Nephron (organoid): ENCODE results near the gene WDR31.

ENCODE experiments used
- H3K27ac Mint-ChIP-seq, 3 experiments: 2 replicates each; pipeline ENCODE4 v1.8.0; 2020; ENCODE audit warnings: mixed read lengths in 3 of 3, mild to moderate bottlenecking in 2 of 3, moderate library complexity in 1 of 3
- H3K27me3 Mint-ChIP-seq: 2 replicates; pipeline ENCODE4 v1.8.0; 2021; ENCODE audit warnings: low read depth, mild to moderate bottlenecking, moderate library complexity, mixed read lengths
- H3K36me3 Mint-ChIP-seq: 2 replicates; pipeline ENCODE4 v1.8.0; 2020; ENCODE audit warnings: low read depth, mixed read lengths
- H3K4me1 Mint-ChIP-seq: 2 replicates; pipeline ENCODE4 v1.8.0; 2020; ENCODE audit warnings: mixed read lengths
- H3K4me3 Mint-ChIP-seq, 3 experiments: 2 replicates each; pipeline ENCODE4 v1.8.0; 2020; ENCODE audit warnings: mild to moderate bottlenecking in 3 of 3, mixed read lengths in 3 of 3, moderate library complexity in 2 of 3
- H3K9me3 Mint-ChIP-seq: 2 replicates; pipeline ENCODE4 v1.8.0; 2020; ENCODE audit warnings: mixed read lengths
- TF ChIP-seq, protein P1 (sequence below), 3 experiments: fragments of 200-600 bp; sonication (generic); IDR thresholded peaks; one replicate each; pipeline ENCODE4 v1.5.0; 2021; ENCODE audit warnings: antibody characterized with exemption in 3 of 3; ENCODE audit not compliant: unreplicated experiment in 3 of 3

The WDR31 gene

DNA sequence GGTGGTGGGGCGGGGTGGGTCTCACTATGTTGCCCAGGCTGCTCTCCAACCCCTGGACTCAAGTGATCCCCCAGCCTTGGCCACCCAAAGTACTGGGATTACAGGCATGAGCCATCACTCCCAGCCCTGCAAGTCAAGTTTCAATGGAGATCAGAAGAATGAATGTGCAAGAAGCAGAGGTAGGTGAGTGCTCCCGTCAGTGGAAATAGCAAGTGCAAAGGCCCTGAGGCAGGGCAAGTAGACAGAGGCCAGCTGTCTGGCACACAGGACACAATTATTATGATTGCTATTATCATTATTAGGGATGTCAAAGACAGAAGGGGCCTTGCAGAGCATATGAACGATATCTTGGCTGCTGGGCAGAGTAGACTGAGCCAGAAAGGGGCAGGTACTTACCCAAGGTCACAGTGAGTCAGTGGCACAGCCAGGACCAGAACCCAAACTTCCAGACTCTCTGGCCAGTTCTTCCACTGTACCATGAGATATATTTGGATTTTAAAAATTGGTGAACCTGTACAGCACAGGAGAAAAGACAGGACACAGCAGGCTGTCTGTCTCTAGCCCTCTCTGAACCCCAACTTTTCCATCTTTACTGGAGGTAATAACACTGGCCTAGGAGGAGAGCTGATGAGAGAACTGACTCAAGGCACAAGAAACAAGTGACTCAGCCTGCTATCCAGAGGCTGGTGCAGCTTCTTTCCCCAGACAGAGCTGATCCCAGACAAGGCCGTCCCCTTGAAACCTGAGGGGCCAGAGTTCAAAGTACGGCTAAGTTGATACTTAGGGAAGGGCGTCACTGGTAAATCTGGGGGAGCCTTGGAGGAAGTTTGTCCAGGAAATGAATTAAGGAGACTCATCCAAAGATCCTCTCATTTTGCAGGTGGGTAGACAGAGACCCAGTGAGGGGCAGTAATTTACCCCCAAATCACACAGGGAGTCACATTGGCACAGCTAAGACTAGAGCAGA, 35.3 kb upstream of the WDR31 start:
- TF ChIP-seq, protein P1, sequence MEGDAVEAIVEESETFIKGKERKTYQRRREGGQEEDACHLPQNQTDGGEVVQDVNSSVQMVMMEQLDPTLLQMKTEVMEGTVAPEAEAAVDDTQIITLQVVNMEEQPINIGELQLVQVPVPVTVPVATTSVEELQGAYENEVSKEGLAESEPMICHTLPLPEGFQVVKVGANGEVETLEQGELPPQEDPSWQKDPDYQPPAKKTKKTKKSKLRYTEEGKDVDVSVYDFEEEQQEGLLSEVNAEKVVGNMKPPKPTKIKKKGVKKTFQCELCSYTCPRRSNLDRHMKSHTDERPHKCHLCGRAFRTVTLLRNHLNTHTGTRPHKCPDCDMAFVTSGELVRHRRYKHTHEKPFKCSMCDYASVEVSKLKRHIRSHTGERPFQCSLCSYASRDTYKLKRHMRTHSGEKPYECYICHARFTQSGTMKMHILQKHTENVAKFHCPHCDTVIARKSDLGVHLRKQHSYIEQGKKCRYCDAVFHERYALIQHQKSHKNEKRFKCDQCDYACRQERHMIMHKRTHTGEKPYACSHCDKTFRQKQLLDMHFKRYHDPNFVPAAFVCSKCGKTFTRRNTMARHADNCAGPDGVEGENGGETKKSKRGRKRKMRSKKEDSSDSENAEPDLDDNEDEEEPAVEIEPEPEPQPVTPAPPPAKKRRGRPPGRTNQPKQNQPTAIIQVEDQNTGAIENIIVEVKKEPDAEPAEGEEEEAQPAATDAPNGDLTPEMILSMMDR (IDR thresholded peaks at IDR 0.05; ENCODE audit: unreplicated experiment in 3 of 3): no peak
- Mint-ChIP-seq H3K4me3 (peak overlapping the region; percentile 85 to 93 (median 93)), H3K27me3 (no peaks in the 10 kb centered on the region), H3K9me3 (no peaks in the 10 kb centered on the region), H3K4me1 (peaks cover 20% of the 10 kb centered on the region), H3K27ac (peak overlapping the region in 2 of 3 experiments; percentile 54 to 88), H3K36me3 (peaks cover 10% of the 10 kb centered on the region)

DNA sequence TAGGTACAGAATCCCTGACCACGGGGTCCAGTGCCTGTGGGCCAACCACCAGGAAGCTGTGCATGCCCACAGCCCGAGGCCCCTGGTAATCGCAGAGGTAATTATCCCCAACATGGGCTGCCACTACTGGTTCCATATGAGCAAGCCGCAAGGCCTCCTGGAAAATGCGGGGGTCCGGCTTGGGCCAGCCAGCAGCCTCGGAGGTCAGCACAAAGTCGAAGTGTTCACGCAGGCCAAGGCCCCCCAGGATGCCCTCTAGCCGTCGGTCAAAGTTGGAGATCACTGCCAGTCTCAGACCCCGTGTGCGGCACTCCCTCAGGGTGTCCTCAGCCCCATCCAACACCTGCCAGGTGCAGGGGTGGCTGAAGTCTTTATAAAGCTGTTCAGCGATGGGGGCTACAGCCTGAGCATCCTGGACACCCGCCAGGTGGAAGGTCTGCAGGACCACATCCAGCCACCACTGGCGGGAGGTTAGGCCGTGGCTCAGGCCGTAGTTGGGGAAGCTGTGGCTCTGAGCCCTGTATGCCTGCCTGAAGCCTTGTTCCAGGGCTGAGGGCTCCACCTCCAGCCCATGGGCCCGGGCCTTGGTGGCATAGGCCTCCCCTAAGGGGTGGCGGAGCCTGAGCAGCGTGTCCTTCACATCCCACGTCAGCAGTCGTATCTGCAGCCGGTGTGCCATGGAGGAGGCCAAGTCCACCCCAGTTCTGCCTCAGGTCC, 33.8 kb upstream of the WDR31 start:
- Mint-ChIP-seq H3K4me3 (peak overlapping the region in 1 of 3 experiments; percentile 76), H3K9me3 (no peaks in the 10 kb centered on the region), H3K4me1 (peaks cover 8% of the 10 kb centered on the region), H3K27me3 (peaks cover 4% of the 10 kb centered on the region), H3K27ac (peak overlapping the region in 2 of 3 experiments; percentile 2 to 56), H3K36me3 (peaks cover 10% of the 10 kb centered on the region)
- TF ChIP-seq, protein P1 (IDR thresholded peaks at IDR 0.05; ENCODE audit: unreplicated experiment in 3 of 3): no peak

DNA sequence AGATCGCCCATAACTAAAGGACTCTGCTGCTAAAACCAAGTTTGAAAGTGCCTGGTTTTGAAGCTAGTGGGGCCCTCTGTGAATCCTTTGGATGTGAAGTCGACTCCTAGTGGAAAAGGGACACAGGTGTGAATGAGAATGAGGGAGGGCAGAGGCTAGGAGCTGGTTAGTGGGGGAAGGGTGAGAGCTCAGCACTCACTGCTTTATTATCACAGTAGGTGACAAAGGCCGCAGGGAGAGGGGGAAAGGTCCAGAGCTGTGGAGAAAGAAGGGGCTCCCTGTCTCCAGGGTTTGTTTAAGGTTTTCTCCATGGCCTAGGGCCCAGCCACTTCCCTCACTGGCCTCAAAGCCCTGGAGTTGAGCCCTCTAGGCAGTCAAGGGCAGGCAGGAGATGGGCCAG, 33.2 kb upstream of the WDR31 start:
- H3K9me3 Mint-ChIP-seq: no peaks in the 10 kb centered on the region
- H3K27me3 Mint-ChIP-seq: peaks cover 4% of the 10 kb centered on the region
- TF ChIP-seq, protein P1 (IDR thresholded peaks at IDR 0.05; ENCODE audit: unreplicated experiment in 3 of 3): no peak
- H3K4me3 Mint-ChIP-seq: peak overlapping the region in 2 of 3 experiments; percentile 4 to 12
- H3K27ac Mint-ChIP-seq: peak overlapping the region in 1 of 3 experiments; percentile 47
- H3K36me3 Mint-ChIP-seq: peaks cover 10% of the 10 kb centered on the region
- H3K4me1 Mint-ChIP-seq: peaks cover 6% of the 10 kb centered on the region

DNA sequence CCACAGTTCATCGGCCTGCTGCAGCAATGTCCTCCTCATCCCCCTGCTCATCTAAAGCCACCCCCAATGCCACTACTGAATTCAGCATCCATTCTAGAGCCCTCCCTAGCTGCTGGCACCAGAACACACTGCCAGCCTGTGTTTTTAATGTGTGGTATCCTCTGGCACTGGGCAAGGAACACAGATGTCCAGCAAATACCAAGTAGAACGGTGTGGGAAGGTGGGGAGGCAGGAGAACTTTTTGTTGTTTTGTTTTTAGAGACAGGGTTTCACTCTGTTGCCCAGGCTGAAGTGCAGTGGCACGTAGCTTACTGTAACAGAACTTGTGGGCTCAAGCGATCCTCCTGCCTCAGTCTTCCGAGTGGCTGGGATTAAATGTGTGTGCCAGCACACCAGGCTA, 32.0 kb upstream of the WDR31 start:
- H3K27me3 Mint-ChIP-seq: peaks cover 4% of the 10 kb centered on the region
- H3K9me3 Mint-ChIP-seq: no peaks in the 10 kb centered on the region
- H3K4me3 Mint-ChIP-seq: no peak overlapping the region
- no peak overlapping the region for H3K27ac Mint-ChIP-seq
- TF ChIP-seq, protein P1 (IDR thresholded peaks at IDR 0.05; ENCODE audit: unreplicated experiment in 3 of 3): no peak
- H3K4me1 Mint-ChIP-seq: peaks cover 6% of the 10 kb centered on the region
- peaks cover 10% of the 10 kb centered on the region for H3K36me3 Mint-ChIP-seq

DNA sequence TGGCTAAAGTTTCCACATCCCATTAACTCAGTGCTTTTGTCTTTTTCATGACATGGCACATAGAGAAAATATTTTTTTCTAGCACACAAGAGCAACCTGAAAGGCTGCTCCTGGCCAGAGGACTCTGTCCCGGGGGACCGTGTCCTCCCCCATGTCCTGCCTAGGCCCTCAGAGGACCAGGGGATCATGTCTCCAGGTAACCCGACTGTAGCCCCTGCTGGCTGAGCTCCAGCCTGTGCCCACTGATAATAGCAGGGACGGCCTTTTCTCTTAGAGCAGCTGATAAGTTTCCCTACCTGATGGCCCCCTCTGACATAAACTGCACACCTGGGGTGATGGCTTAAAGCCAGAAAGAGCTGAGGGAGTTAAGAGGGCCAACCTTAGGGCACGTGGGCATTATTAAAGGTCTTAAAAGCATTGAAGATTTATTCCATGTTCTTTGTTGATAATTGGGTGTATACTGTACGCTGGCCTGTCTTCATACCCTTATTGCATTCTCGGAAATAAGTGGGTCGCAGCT, 30.8 kb upstream of the WDR31 start:
- TF ChIP-seq, protein P1 (IDR thresholded peaks at IDR 0.05; ENCODE audit: unreplicated experiment in 3 of 3): no peak
- H3K4me1 Mint-ChIP-seq: peaks cover 6% of the 10 kb centered on the region
- H3K4me3 Mint-ChIP-seq: no peak overlapping the region
- peaks cover 4% of the 10 kb centered on the region for H3K27me3 Mint-ChIP-seq
- H3K9me3 Mint-ChIP-seq: no peaks in the 10 kb centered on the region
- peaks cover 10% of the 10 kb centered on the region for H3K36me3 Mint-ChIP-seq
- H3K27ac Mint-ChIP-seq: no peak overlapping the region
